ENCODE measurements around the gene CD52. TPM values are rescaled to one million over a fixed set of nuclear protein-coding genes. Genes with fewer than 3 reads are reported as not detected.

Gene CD52
- total and polyA plus RNA-seq, 10 donors, result 206 to 3,726 (median 316) TPM

GRCh38 chr1:26281971-26282370, 35.8 kb upstream of the CD52 start:
- intact Hi-C loops (cut with DNase I; ENCODE audit: low total_unique reads), result no loop called here
- H3K4me1 ChIP-seq, result peaks cover 64 to 98% (median 92%) of the 10 kb centered on the region in 6 donors
- H3K27me3 ChIP-seq (replicated peaks in 1 of 7), result no peaks in the 10 kb centered on the region
- H3K4me3 ChIP-seq, result peak overlapping the region in 2 of 8 donors; percentile 89 to 93
- TF ChIP-seq CTCF (IDR thresholded peaks at IDR 0.05 in 8 of 11, conservative IDR thresholded peaks at IDR 0.05 in 3 of 11) (no peak), POLR2AphosphoS5 (IDR thresholded peaks at IDR 0.05) (peak in 1 of 3 donors; percentile 50), POLR2A (IDR thresholded peaks at IDR 0.05) (no peak)
- WGBS, 5 donors, result 36 to 60% (median 55%) methylated on average over 12 to 15 of the region's 15 CpGs
- no peaks in the 10 kb centered on the region for H3K9me3 ChIP-seq
- peak; percentile 80 for DNase-seq
- peak overlapping the region in 5 of 8 donors; percentile 12 to 99 (median 96) for H3K27ac ChIP-seq
- peaks cover 0 to 58% (median 11%) of the 10 kb centered on the region in 6 donors for H3K36me3 ChIP-seq

GRCh38 chr1:26282401-26282918, 35.3 kb upstream of the CD52 start:
- Histone ChIP-seq H3K27me3 (replicated peaks in 1 of 7) (no peaks in the 10 kb centered on the region), H3K27ac (peak overlapping the region in 4 of 8 donors; percentile 96 to 99 (median 98)), H3K4me1 (peaks cover 64 to 98% (median 92%) of the 10 kb centered on the region in 6 donors), H3K36me3 (peaks cover 0 to 53% (median 11%) of the 10 kb centered on the region in 6 donors), H3K9me3 (no peaks in the 10 kb centered on the region), H3K4me3 (no peak overlapping the region)
- peak; percentile 81 for DNase-seq
- 83 to 86% (median 84%) methylated on average over 21 to 22 of the region's 22 CpGs for WGBS, 5 donors
- TF ChIP-seq POLR2AphosphoS5 (IDR thresholded peaks at IDR 0.05) (peak in 2 of 3 donors; percentile 28 to 70), POLR2A (IDR thresholded peaks at IDR 0.05) (no peak)
- intact Hi-C loops (cut with DNase I; ENCODE audit: low total_unique reads), result no loop called here

GRCh38 chr1:26283279-26283853, 34.4 kb upstream of the CD52 start:
- TF ChIP-seq POLR2A (IDR thresholded peaks at IDR 0.05) (no peak), POLR2AphosphoS5 (IDR thresholded peaks at IDR 0.05) (peak in 1 of 3 donors; percentile 16), CTCF (IDR thresholded peaks at IDR 0.05 in 8 of 11, conservative IDR thresholded peaks at IDR 0.05 in 3 of 11) (no peak)
- Histone ChIP-seq H3K36me3 (peaks cover 0 to 47% (median 11%) of the 10 kb centered on the region in 6 donors), H3K4me1 (peaks cover 70 to 98% (median 93%) of the 10 kb centered on the region in 6 donors), H3K4me3 (no peak overlapping the region), H3K27ac (peak overlapping the region in 6 of 8 donors; percentile 87 to 99 (median 96)), H3K27me3 (replicated peaks in 1 of 7) (no peaks in the 10 kb centered on the region), H3K9me3 (no peaks in the 10 kb centered on the region)
- peak; percentile 45 for DNase-seq
- WGBS, 5 donors, result 64 to 81% (median 71%) methylated on average over 4 of the region's 4 CpGs
- intact Hi-C loops (cut with DNase I; ENCODE audit: low total_unique reads), result no loop called here

GRCh38 chr1:26283871-26284596, 33.7 kb upstream of the CD52 start:
- DNase-seq, result peak; percentile 82
- Histone ChIP-seq H3K36me3 (peaks cover 0 to 47% (median 11%) of the 10 kb centered on the region in 6 donors), H3K4me3 (peak overlapping the region in 1 of 8 donors; percentile 36), H3K9me3 (no peaks in the 10 kb centered on the region), H3K27ac (peak overlapping the region; percentile 84 to 99 (median 94)), H3K27me3 (replicated peaks in 1 of 7) (no peaks in the 10 kb centered on the region), H3K4me1 (peaks cover 70 to 98% (median 93%) of the 10 kb centered on the region in 6 donors)
- intact Hi-C loops (cut with DNase I; ENCODE audit: low total_unique reads), result loop anchor here (2.0 kb wide), 1 partner anchor 37 kb away; no protein-coding TSS in a partner anchor
- 71 to 89% (median 78%) methylated on average over 7 to 12 of the region's 12 CpGs for WGBS, 5 donors
- TF ChIP-seq POLR2AphosphoS5 (IDR thresholded peaks at IDR 0.05) (peak in 1 of 3 donors; percentile 27), CTCF (IDR thresholded peaks at IDR 0.05 in 8 of 11, conservative IDR thresholded peaks at IDR 0.05 in 3 of 11) (no peak), POLR2A (IDR thresholded peaks at IDR 0.05) (no peak)

All from spleen (tissue), 11 donors.